Fibroblast of lung (primary cell): Measurements from ENCODE around the gene CLIC4. TPM values are rescaled to one million over a fixed set of nuclear protein-coding genes. Genes with fewer than 3 reads are reported as not detected.
"Not testable (repeated sequence)": the region's sequence is repeated elsewhere in the genome, so short reads cannot be mapped to it uniquely, and the experiment has no call there.

ENCODE experiments used
- DNase-seq, 2 donors: peaks; one replicate each; pipeline versions ENCODE4 v3.0.0 to v3.0.0-alpha.2; 2010; ENCODE audit warnings: low read depth in 2 of 2
- H2AFZ ChIP-seq: 2 replicates; pipeline ENCODE4 v1.5.1; 2012; ENCODE audit warnings: low read length, control low read depth, inconsistent platforms
- H3K27ac ChIP-seq: 2 replicates; pipeline ENCODE4 v1.5.1; 2011; ENCODE audit warnings: low read length, control low read depth; ENCODE audit not compliant: insufficient read depth
- H3K27me3 ChIP-seq: 2 replicates; pipeline ENCODE4 v1.5.1; 2011; ENCODE audit warnings: mild to moderate bottlenecking, low read length; ENCODE audit not compliant: control insufficient read depth, insufficient read depth
- H3K36me3 ChIP-seq: 2 replicates; pipeline ENCODE4 v1.5.1; 2011; ENCODE audit warnings: low read length; ENCODE audit not compliant: control insufficient read depth, insufficient read depth
- H3K4me1 ChIP-seq: 2 replicates; pipeline ENCODE4 v1.5.1; 2011; ENCODE audit warnings: low read length; ENCODE audit not compliant: control insufficient read depth, insufficient read depth; ENCODE audit errors: extremely low read depth
- H3K4me2 ChIP-seq: 2 replicates; pipeline ENCODE4 v1.5.1; 2011; ENCODE audit warnings: low read length, control low read depth; ENCODE audit not compliant: insufficient read depth; ENCODE audit errors: extremely low read depth
- H3K4me3 ChIP-seq, 4 experiments: fragments of 200-600 bp in 1 of 4; sonication (generic) in 1 of 4; replicated peaks in 1 of 4; 2 replicates each; pipeline ENCODE4 v1.5.1; 2011 to 2016; ENCODE audit warnings: low read length in 4 of 4, low read depth in 3 of 4, mild to moderate bottlenecking in 3 of 4, control low read depth in 2 of 4, inconsistent platforms in 1 of 4, mixed read lengths in 1 of 4; ENCODE audit not compliant: insufficient read depth in 1 of 4; ENCODE audit errors: control extremely low read depth in 1 of 4
- H3K79me2 ChIP-seq: 2 replicates; pipeline ENCODE4 v1.5.1; 2012; ENCODE audit warnings: mild to moderate bottlenecking, low read length, inconsistent platforms; ENCODE audit not compliant: control insufficient read depth, insufficient read depth
- H3K9ac ChIP-seq: 2 replicates; pipeline ENCODE4 v1.5.1; 2011; ENCODE audit warnings: mild to moderate bottlenecking, low read length, control low read depth; ENCODE audit not compliant: insufficient read depth
- H3K9me3 ChIP-seq: 2 replicates; pipeline ENCODE4 v1.5.1; 2012; ENCODE audit warnings: low read depth, low read length; ENCODE audit not compliant: control insufficient read depth, insufficient read depth
- H4K20me1 ChIP-seq: 2 replicates; pipeline ENCODE4 v1.5.1; 2011; ENCODE audit warnings: low read length; ENCODE audit not compliant: control insufficient read depth, insufficient read depth; ENCODE audit errors: extremely low read depth
- EZH2 ChIP-seq: IDR thresholded peaks from 2 replicates; pipeline ENCODE4 v1.5.1; 2012; ENCODE audit warnings: low read length, control low read depth, mild to moderate bottlenecking; ENCODE audit errors: missing control alignments
- polyA plus RNA-seq, 2 donors: library from polyadenylated mRNA; depleted of rRNA in 1 of 2; stranded (reverse) in 1 of 2; unstranded in 1 of 2; fragments of >200 nt; gene quantifications; 2 replicates each; pipeline ENCODE4 v1.2.1, GENCODE V29; 2011 to 2012; ENCODE audit warnings: missing spikeins in 1 of 2
- total RNA-seq: library from RNA; depleted of rRNA; stranded (reverse); fragments of >200 nt; gene quantifications from 2 replicates; pipeline ENCODE4 v1.2.1, GENCODE V29; 2014
- TF ChIP-seq, protein P1 (sequence below), 2 donors: IDR thresholded peaks in 1 of 2; conservative IDR thresholded peaks in 1 of 2; 1 replicate in 1 of 2; 2 replicates in 1 of 2; pipeline ENCODE4 v1.5.1; 2011 to 2012; ENCODE audit warnings: low read length in 2 of 2, control low read depth in 1 of 2, inconsistent platforms in 1 of 2, low read depth in 1 of 2, mild to moderate bottlenecking in 1 of 2

CLIC4 gene
- total and polyA plus RNA-seq, 2 donors (not counting 1 experiment from before 2014, with no cell fraction given), result 368 to 494 TPM

DNA sequence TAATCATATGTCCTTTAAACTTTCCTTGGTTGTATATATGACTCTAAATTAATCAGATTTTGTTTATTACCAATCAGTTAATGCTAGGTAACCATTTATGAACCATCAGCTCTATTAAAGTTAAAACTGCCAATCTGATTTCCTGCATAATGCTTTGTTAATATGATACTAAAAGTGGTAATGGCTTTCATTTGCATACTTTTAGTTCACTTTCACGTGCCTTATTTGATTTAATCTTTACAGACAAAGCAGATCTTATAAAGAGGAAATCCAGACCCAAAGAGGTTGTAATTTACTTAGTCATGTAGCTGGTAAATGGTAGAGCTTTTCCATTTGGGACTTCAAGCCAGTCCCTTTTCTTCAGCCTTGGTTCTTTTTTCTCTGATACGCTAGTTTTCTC, 61.3 kb downstream of the CLIC4 start:
- Histone ChIP-seq H3K4me3 (no peak overlapping the region), H3K4me1 (peaks cover 4% of the 10 kb centered on the region), H3K4me2 (no peak overlapping the region), H2AFZ (no peak overlapping the region), H3K9me3 (no peaks in the 10 kb centered on the region), H4K20me1 (no peaks in the 10 kb centered on the region), H3K36me3 (no peaks in the 10 kb centered on the region), H3K9ac (no peak overlapping the region), H3K79me2 (peaks cover 78% of the 10 kb centered on the region), H3K27ac (no peak overlapping the region), H3K27me3 (no peaks in the 10 kb centered on the region)
- TF ChIP-seq, protein P1, sequence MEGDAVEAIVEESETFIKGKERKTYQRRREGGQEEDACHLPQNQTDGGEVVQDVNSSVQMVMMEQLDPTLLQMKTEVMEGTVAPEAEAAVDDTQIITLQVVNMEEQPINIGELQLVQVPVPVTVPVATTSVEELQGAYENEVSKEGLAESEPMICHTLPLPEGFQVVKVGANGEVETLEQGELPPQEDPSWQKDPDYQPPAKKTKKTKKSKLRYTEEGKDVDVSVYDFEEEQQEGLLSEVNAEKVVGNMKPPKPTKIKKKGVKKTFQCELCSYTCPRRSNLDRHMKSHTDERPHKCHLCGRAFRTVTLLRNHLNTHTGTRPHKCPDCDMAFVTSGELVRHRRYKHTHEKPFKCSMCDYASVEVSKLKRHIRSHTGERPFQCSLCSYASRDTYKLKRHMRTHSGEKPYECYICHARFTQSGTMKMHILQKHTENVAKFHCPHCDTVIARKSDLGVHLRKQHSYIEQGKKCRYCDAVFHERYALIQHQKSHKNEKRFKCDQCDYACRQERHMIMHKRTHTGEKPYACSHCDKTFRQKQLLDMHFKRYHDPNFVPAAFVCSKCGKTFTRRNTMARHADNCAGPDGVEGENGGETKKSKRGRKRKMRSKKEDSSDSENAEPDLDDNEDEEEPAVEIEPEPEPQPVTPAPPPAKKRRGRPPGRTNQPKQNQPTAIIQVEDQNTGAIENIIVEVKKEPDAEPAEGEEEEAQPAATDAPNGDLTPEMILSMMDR (conservative IDR thresholded peaks at IDR 0.05 in 1 of 2, IDR thresholded peaks at IDR 0.05 in 1 of 2; ENCODE audit: low read depth in 1 of 2, low read length in 2 of 2), result no peak
- no peak for TF ChIP-seq EZH2
- DNase-seq, result no peak

DNA sequence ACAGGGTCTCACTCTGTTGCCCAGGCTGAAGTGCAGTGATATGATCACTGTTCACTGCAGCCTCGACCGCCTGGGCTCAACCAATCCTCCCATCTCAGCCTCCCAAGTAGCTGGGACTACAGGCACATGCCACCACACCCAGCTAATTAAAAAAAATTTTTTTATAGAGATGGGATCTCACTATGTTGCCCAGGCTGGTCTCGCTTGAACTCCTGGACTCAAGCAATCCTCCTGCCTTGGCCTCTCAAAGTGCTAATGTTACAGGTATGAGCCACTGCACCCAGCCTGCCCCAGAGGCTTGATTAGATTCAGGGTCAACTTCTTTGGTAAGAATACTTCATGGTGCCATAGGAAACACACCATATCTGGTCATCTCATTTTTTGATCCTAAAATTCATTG, 66.2 kb downstream of the CLIC4 start:
- not testable (repeated sequence) for H4K20me1 ChIP-seq, DNase-seq, H3K4me1 ChIP-seq, H3K4me3 ChIP-seq, H3K9me3 ChIP-seq, H3K27ac ChIP-seq, H3K36me3 ChIP-seq, H3K4me2 ChIP-seq, H2AFZ ChIP-seq, H3K27me3 ChIP-seq, H3K9ac ChIP-seq
- peaks cover 71% of the 10 kb centered on the region for H3K79me2 ChIP-seq

DNA sequence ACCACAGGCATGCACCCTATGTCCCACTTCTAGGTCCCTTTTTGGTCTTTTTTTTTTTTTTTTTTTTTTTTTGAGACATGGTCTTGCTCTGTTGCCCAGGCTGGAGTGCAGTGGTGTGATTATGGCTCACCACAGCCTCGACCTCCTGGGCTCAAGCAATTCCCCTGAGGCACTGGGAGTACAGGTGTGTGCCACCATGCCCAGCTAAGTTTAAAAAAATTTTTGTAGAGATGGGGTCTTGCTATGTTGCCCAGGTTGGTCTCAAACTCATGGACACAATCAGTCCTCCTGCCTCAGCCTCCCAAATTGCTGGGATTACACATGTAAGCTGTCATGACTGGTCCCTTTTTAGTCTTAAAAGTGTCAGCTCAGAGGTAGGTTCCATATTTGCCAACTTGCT, 75.0 kb downstream of the CLIC4 start:
- H3K4me2 ChIP-seq, H3K9ac ChIP-seq, H3K4me1 ChIP-seq, H4K20me1 ChIP-seq, H3K4me3 ChIP-seq, H3K9me3 ChIP-seq, DNase-seq, H3K36me3 ChIP-seq, H2AFZ ChIP-seq, H3K27me3 ChIP-seq, H3K27ac ChIP-seq: not testable (repeated sequence)
- peaks cover 76% of the 10 kb centered on the region for H3K79me2 ChIP-seq

DNA sequence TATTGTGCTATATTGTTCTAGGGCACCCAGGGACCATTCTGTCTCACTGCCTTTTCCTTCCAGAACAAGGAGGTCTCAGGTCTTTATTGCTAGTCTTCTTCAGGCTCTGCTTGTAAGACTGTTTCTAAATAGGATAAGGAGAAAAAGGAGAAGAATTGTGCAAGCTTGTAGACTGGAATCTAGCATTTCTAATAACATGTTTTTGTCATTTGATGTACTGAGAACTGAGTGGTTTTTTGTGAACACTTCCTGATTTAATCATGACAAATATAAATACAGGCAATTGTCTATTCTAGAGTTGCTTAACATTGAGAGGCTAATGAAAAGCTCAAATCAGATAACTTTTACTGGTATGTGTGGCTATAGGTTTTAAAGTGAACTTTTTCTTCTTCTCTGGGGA, 77.6 kb downstream of the CLIC4 start:
- Histone ChIP-seq H3K4me2 (no peak overlapping the region), H3K9me3 (no peaks in the 10 kb centered on the region), H3K27ac (no peak overlapping the region), H3K27me3 (no peaks in the 10 kb centered on the region), H3K9ac (no peak overlapping the region), H3K4me3 (no peak overlapping the region), H4K20me1 (no peaks in the 10 kb centered on the region), H3K36me3 (no peaks in the 10 kb centered on the region), H3K79me2 (peaks cover 74% of the 10 kb centered on the region), H3K4me1 (peaks cover 2% of the 10 kb centered on the region), H2AFZ (no peak overlapping the region)
- no peak for DNase-seq
- TF ChIP-seq, protein P1 (conservative IDR thresholded peaks at IDR 0.05 in 1 of 2, IDR thresholded peaks at IDR 0.05 in 1 of 2; ENCODE audit: low read depth in 1 of 2, low read length in 2 of 2), result no peak
- TF ChIP-seq EZH2, result no peak

DNA sequence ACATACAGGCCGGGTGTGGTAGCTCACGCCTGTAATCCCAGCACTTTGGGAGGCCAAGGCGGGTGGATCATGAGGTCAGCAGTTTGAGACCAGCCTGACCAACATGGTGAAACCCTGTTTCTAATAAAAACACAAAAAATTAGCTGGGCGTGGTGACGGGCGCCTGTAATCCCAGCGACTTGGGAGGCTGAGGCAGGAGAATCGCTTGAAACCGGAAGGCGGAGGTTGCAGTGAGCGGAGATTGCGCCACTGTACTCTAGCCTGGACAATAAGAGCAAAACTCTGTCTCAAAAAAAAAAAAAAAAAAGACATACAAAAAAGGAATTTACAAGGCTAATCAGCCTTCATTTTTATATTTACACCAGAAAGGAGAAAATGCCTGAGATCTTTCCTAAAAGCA, 78.2 kb downstream of the CLIC4 start:
- H3K27ac ChIP-seq, H3K4me1 ChIP-seq, H3K4me3 ChIP-seq, H3K27me3 ChIP-seq, H3K9ac ChIP-seq, H3K9me3 ChIP-seq, H4K20me1 ChIP-seq, H2AFZ ChIP-seq, DNase-seq, H3K4me2 ChIP-seq, H3K36me3 ChIP-seq: not testable (repeated sequence)
- H3K79me2 ChIP-seq, result peaks cover 74% of the 10 kb centered on the region
